Spleen (tissue), 11 donors: Measurements from ENCODE around the gene PTPRG. TPM values are rescaled to one million over a fixed set of nuclear protein-coding genes. Genes with fewer than 3 reads are reported as not detected.

Experiments
- DNase-seq: peaks from one replicate; pipeline ENCODE4 v3.0.0-alpha.2; 2020
- H3K27ac ChIP-seq, 8 donors: fragments of 200-600 bp; sonication (generic) in 7 of 8; 1 replicate in 4 of 8; 2 replicates in 4 of 8; pipeline versions ENCODE4 v1.5.0 to v1.8.0; 2016 to 2021; ENCODE audit warnings: inconsistent platforms in 4 of 8, mild to moderate bottlenecking in 4 of 8, moderate library complexity in 1 of 8
- H3K27me3 ChIP-seq, 7 donors: fragments of 200-600 bp; sonication (generic) in 6 of 7; replicated peaks in 1 of 7; 1 replicate in 4 of 7; 2 replicates in 3 of 7; pipeline versions ENCODE4 v1.5.0 to v1.8.0; 2016 to 2021; ENCODE audit warnings: inconsistent platforms in 3 of 7, mild to moderate bottlenecking in 1 of 7
- H3K36me3 ChIP-seq, 6 donors: fragments of 200-600 bp; sonication (generic) in 5 of 6; 1 replicate in 4 of 6; 2 replicates in 2 of 6; pipeline versions ENCODE4 v1.5.0 to v1.8.0; 2016 to 2021; ENCODE audit warnings: inconsistent platforms in 2 of 6
- H3K4me1 ChIP-seq, 6 donors: fragments of 200-600 bp; sonication (generic) in 5 of 6; 1 replicate in 3 of 6; 2 replicates in 3 of 6; pipeline versions ENCODE4 v1.5.0 to v1.8.0; 2016 to 2021; ENCODE audit warnings: inconsistent platforms in 3 of 6
- H3K4me3 ChIP-seq, 8 donors: fragments of 200-600 bp; sonication (generic) in 7 of 8; 1 replicate in 4 of 8; 2 replicates in 4 of 8; pipeline versions ENCODE4 v1.5.0 to v1.8.0; 2016 to 2021; ENCODE audit warnings: inconsistent platforms in 4 of 8, mild to moderate bottlenecking in 4 of 8, moderate library complexity in 2 of 8
- H3K9me3 ChIP-seq, 8 donors: fragments of 200-600 bp; sonication (generic) in 7 of 8; 1 replicate in 4 of 8; 2 replicates in 4 of 8; pipeline versions ENCODE4 v1.5.0 to v1.8.0; 2016 to 2021; ENCODE audit warnings: inconsistent platforms in 4 of 8
- POLR2A ChIP-seq, 3 donors: fragments of 450-650 bp; IDR thresholded peaks; one replicate each; pipeline ENCODE4 v1.5.1; 2017; ENCODE audit warnings: antibody characterized with exemption in 3 of 3, mild to moderate bottlenecking in 1 of 3
- POLR2AphosphoS5 ChIP-seq, 3 donors: sonication (generic); formaldehyde crosslinking; IDR thresholded peaks; one replicate each; pipeline ENCODE4 v1.5.1; 2017; ENCODE audit warnings: antibody characterized with exemption in 3 of 3
- WGBS, 5 donors: extraction: QIAGEN DNeasy Blood & Tissue Kit in 3 of 5; methylation state at CpG; one replicate each; pipeline versions ENCODE4 v1.1.5 to v1.1.7; 2013 to 2018; 5-methylcytosine and 5-hydroxymethylcytosine counted together
- intact Hi-C: fragments of 100-400 bp; cut with DNase I; formaldehyde crosslinking; loops from one replicate; pipeline ENCODE4 v1.15.0; 2023; ENCODE audit warnings: low total_unique reads
- polyA plus RNA-seq, 3 donors: library from polyadenylated mRNA; stranded (reverse); fragments of 200-250 nt; gene quantifications; one replicate each; pipeline ENCODE4 v1.2.1, GENCODE V29; 2013
- total RNA-seq, 7 donors: library from RNA; depleted of rRNA in 3 of 7; stranded (reverse); fragments of >200 nt in 3 of 7; fragmentation: NEBNext Ultra II Directional in 4 of 7; extraction: Animal tissue kit (Norgen Biotek cat#: 25700) in 4 of 7; gene quantifications; one replicate each; pipeline versions ENCODE4 v1.1.0 to v1.2.1, GENCODE V29; 2016 to 2021
- TF ChIP-seq, protein P1 (sequence below), 11 experiments: fragments of 200-600 bp in 7 of 11; fragments of 450-650 bp in 4 of 11; sonication (generic) in 4 of 11; IDR thresholded peaks in 8 of 11; conservative IDR thresholded peaks in 3 of 11; 1 replicate in 7 of 11; 2 replicates in 4 of 11; pipeline versions ENCODE4 v1.4.0 to v1.8.0; 2016 to 2021; ENCODE audit warnings: antibody characterized with exemption in 11 of 11, inconsistent platforms in 4 of 11, mild to moderate bottlenecking in 1 of 11
- donor health status: healthy with polysubstance abuse.
- donor health status: DM: no; HTN: no; CAD: no; lungs with moderate emphysema.
- donor health status: DM: no; HTN: no; CAD: no.
- donor health status: Bipolar disorder and iron deficiency.
- donor health status: healthy.
- donor health status: DM: no; HTN: no; CAD: no.
- donor health status: DM: yes; HTN: yes; CAD: no.

PTPRG gene
- total and polyA plus RNA-seq, 10 donors, result 0.89 to 77.0 (median 34.5) TPM

DNA sequence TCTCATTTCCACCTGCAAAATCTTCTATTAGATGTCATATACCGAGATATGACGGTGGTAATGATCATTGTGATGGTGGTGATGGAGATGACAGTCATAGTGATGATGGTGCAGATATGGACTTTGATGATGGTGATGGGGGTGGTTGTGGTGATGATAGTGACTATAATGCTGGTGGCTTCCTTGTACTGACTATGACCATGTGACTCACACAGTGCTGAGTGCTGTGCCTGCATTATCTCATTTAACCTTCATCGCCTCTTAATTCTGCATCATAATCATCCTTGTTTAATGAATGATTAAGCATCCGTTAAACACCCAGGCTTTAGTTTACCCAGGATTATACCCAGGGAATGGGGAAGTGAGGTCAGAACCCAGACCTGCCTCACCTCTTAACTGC lies 480.3 kb downstream of the PTPRG start:
- Histone ChIP-seq H3K27me3 (no peaks in the 10 kb centered on the region), H3K4me1 (no peaks in the 10 kb centered on the region), H3K9me3 (no peaks in the 10 kb centered on the region), H3K4me3 (no peak overlapping the region), H3K27ac (no peak overlapping the region), H3K36me3 (no peaks in the 10 kb centered on the region)
- TF ChIP-seq POLR2AphosphoS5 (IDR thresholded peaks at IDR 0.05) (no peak), POLR2A (IDR thresholded peaks at IDR 0.05) (no peak)
- TF ChIP-seq, protein P1, sequence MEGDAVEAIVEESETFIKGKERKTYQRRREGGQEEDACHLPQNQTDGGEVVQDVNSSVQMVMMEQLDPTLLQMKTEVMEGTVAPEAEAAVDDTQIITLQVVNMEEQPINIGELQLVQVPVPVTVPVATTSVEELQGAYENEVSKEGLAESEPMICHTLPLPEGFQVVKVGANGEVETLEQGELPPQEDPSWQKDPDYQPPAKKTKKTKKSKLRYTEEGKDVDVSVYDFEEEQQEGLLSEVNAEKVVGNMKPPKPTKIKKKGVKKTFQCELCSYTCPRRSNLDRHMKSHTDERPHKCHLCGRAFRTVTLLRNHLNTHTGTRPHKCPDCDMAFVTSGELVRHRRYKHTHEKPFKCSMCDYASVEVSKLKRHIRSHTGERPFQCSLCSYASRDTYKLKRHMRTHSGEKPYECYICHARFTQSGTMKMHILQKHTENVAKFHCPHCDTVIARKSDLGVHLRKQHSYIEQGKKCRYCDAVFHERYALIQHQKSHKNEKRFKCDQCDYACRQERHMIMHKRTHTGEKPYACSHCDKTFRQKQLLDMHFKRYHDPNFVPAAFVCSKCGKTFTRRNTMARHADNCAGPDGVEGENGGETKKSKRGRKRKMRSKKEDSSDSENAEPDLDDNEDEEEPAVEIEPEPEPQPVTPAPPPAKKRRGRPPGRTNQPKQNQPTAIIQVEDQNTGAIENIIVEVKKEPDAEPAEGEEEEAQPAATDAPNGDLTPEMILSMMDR (IDR thresholded peaks at IDR 0.05 in 8 of 11, conservative IDR thresholded peaks at IDR 0.05 in 3 of 11), result no peak
- no peak for DNase-seq
- WGBS, 5 donors, result 85 to 97% (median 88%) methylated on average over 4 of the region's 4 CpGs
- intact Hi-C loops, result no loop called here

DNA sequence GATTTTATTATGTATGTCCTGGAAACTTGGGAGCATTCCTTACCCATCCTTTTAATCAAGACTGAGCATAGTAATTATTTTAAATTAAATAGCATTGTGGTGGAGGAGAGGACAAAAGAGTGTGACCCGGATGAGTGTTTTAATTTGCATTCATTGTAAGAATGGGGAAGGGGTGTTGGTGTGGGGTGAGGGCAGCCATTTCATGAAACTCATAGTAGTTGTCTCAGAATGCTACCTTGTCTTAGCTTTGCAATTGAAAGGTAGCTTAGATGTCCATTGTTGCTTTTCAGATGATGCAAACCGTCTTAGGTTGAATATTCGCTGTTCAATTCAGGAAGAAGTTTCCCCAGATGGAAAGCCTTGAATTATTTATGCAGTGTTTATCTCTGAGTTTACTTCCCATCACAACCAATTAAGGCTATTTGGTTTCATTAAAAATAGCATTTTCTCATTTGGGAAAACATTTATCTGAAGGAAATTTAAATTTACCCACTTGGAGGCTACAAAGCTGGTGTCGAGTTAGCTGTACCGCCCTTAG lies 483.6 kb downstream of the PTPRG start:
- no peak for TF ChIP-seq POLR2AphosphoS5 (IDR thresholded peaks at IDR 0.05)
- no peak for TF ChIP-seq POLR2A (IDR thresholded peaks at IDR 0.05)
- TF ChIP-seq, protein P1 (IDR thresholded peaks at IDR 0.05 in 8 of 11, conservative IDR thresholded peaks at IDR 0.05 in 3 of 11), result no peak
- Histone ChIP-seq H3K9me3 (no peaks in the 10 kb centered on the region), H3K36me3 (no peaks in the 10 kb centered on the region), H3K4me1 (no peaks in the 10 kb centered on the region), H3K27ac (no peak overlapping the region), H3K27me3 (no peaks in the 10 kb centered on the region), H3K4me3 (no peak overlapping the region)
- no peak for DNase-seq
- intact Hi-C loops, result no loop called here
- 70 to 94% (median 75%) methylated on average over 5 of the region's 5 CpGs for WGBS, 5 donors

DNA sequence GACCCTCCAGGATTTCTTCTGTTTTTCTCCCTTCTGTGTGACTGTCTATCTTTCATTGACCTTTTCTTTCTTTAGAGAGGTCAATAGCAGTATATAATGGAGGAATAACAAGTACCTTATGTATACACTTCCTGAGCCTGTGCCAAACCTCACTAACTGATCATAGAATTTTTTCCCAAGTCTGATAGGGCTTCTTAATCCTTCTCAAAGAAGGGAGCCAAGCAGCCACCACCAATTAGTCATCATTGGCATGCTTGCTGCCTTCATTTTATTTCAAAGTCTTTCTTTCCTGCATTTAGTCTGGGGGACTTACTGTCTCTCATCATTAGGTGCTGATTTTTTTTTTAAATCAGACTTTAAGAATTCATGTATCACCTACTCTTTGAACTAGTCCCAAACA lies 485.0 kb downstream of the PTPRG start:
- intact Hi-C loops, result no loop called here
- H3K4me1 ChIP-seq, result no peaks in the 10 kb centered on the region
- DNase-seq, result no peak
- H3K9me3 ChIP-seq, result no peaks in the 10 kb centered on the region
- H3K36me3 ChIP-seq, result no peaks in the 10 kb centered on the region
- H3K27ac ChIP-seq, result no peak overlapping the region
- no peak overlapping the region for H3K4me3 ChIP-seq
- TF ChIP-seq, protein P1 (IDR thresholded peaks at IDR 0.05 in 8 of 11, conservative IDR thresholded peaks at IDR 0.05 in 3 of 11), result no peak
- no peaks in the 10 kb centered on the region for H3K27me3 ChIP-seq

GRCh38 chr3:62048577-62048976 lies 487.2 kb downstream of the PTPRG start:
- Histone ChIP-seq H3K9me3 (no peaks in the 10 kb centered on the region), H3K36me3 (no peaks in the 10 kb centered on the region), H3K27ac (no peak overlapping the region), H3K4me1 (no peaks in the 10 kb centered on the region), H3K4me3 (no peak overlapping the region), H3K27me3 (no peaks in the 10 kb centered on the region)
- intact Hi-C loops, result no loop called here
- 81 to 87% (median 85%) methylated on average over 3 of the region's 3 CpGs for WGBS, 5 donors
- TF ChIP-seq POLR2A (IDR thresholded peaks at IDR 0.05) (no peak), POLR2AphosphoS5 (IDR thresholded peaks at IDR 0.05) (no peak)
- TF ChIP-seq, protein P1 (IDR thresholded peaks at IDR 0.05 in 8 of 11, conservative IDR thresholded peaks at IDR 0.05 in 3 of 11), result no peak
- no peak for DNase-seq
